HG03108 (cell line): ENCODE measurements around the gene MAPK10.
"Not testable (repeated sequence)": the region's sequence is repeated elsewhere in the genome, so short reads cannot be mapped to it uniquely, and the experiment has no call there.

Source experiments
- ATAC-seq: cut with Tn5 transposase; IDR thresholded peaks from one replicate; pipeline ENCODE4 v1.9.1; 2021; ENCODE audit warnings: moderate library complexity; ENCODE audit not compliant: unreplicated experiment

The MAPK10 gene

GRCh38 chr4:86117705-86118302 lies 242.0 kb downstream of the MAPK10 start:
- ATAC-seq: no peak

- ATAC-seq: no peak
Observed at GRCh38 chr4:86114563-86114962, 245.3 kb downstream of the MAPK10 start.

GRCh38 chr4:86108834-86109233 lies 251.0 kb downstream of the MAPK10 start:
- no peak for ATAC-seq

- no peak for ATAC-seq
Observed at GRCh38 chr4:86108137-86108536, 251.7 kb downstream of the MAPK10 start.

GRCh38 chr4:86107112-86107511 lies 252.7 kb downstream of the MAPK10 start:
- no peak for ATAC-seq

- no peak for ATAC-seq
Observed at GRCh38 chr4:86106475-86106874, 253.4 kb downstream of the MAPK10 start.

GRCh38 chr4:86101841-86102240 lies 258.0 kb downstream of the MAPK10 start:
- ATAC-seq: no peak

- ATAC-seq: no peak
Observed at GRCh38 chr4:86101410-86101809, 258.4 kb downstream of the MAPK10 start.

- ATAC-seq: no peak
Observed at GRCh38 chr4:86100539-86101215, 259.2 kb downstream of the MAPK10 start.

- no peak for ATAC-seq
Observed at GRCh38 chr4:86099348-86099747, 260.5 kb downstream of the MAPK10 start.

- no peak for ATAC-seq
Observed at GRCh38 chr4:86098691-86099090, 261.2 kb downstream of the MAPK10 start.

GRCh38 chr4:86096373-86096772 lies 263.5 kb downstream of the MAPK10 start:
- no peak for ATAC-seq

- no peak for ATAC-seq
Observed at GRCh38 chr4:86092684-86093083, 267.2 kb downstream of the MAPK10 start.

- ATAC-seq: no peak
Observed at GRCh38 chr4:86091201-86091600, 268.7 kb downstream of the MAPK10 start.

- ATAC-seq: no peak
Observed at GRCh38 chr4:86089781-86090323, 270.0 kb downstream of the MAPK10 start.

GRCh38 chr4:86089053-86089452 lies 270.8 kb downstream of the MAPK10 start:
- no peak for ATAC-seq

GRCh38 chr4:86075796-86076195 lies 284.1 kb downstream of the MAPK10 start:
- not testable (repeated sequence) for ATAC-seq

- ATAC-seq: no peak
Observed at GRCh38 chr4:86060341-86060740, 299.5 kb downstream of the MAPK10 start.

GRCh38 chr4:86058621-86059020 lies 301.2 kb downstream of the MAPK10 start:
- ATAC-seq: no peak

GRCh38 chr4:86055898-86056297 lies 304.0 kb downstream of the MAPK10 start:
- no peak for ATAC-seq

- no peak for ATAC-seq
Observed at GRCh38 chr4:86054286-86055032, 305.4 kb downstream of the MAPK10 start.

GRCh38 chr4:86050496-86050895 lies 309.4 kb downstream of the MAPK10 start:
- ATAC-seq: no peak
